ENCODE measurements around the gene OTOL1. TPM values are rescaled to one million over a fixed set of nuclear protein-coding genes. Genes with fewer than 3 reads are reported as not detected.

OTOL1 gene
- total and polyA plus RNA-seq, 2 donors (not counting 3 experiments of a cell fraction or from before 2014, with no cell fraction given) = not detected

DNA sequence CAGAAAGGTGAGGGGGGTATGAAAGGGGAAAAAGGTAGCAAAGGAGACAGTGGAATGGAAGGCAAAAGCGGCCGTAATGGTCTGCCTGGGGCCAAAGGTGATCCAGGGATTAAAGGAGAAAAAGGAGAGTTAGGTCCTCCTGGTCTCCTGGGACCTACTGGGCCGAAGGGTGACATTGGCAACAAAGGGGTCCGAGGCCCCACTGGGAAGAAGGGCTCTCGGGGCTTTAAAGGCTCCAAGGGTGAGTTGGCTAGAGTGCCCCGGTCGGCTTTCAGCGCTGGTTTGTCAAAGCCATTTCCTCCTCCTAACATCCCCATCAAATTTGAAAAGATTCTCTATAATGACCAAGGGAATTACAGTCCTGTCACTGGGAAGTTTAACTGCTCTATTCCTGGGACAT lies 6.7 kb downstream of the OTOL1 start:
- ChIA-PET CTCF (no interaction called here), POLR2A (no interaction called here)
- H3K27ac ChIP-seq (ENCODE audit: insufficient read depth, low read depth, low read length) = no peak overlapping the region
- no TSS peak for BruUV-seq (replicated peaks)
- DNase-seq (ENCODE audit: low read depth, low spot score) = no peak
- no peak overlapping the region for H3K9ac ChIP-seq (replicated peaks; ENCODE audit: extremely low read depth, insufficient read depth, low read length)
- H3K27me3 ChIP-seq (ENCODE audit: control insufficient read depth in 2 of 2, insufficient read depth in 2 of 2, low read length in 2 of 2) = no peaks in the 10 kb centered on the region
- no peak overlapping the region for H3K4me3 ChIP-seq (replicated peaks in 1 of 3; ENCODE audit: insufficient read depth in 1 of 3, low read depth in 1 of 3, low read length in 3 of 3)
- FAIRE-seq = no peak
- H3K4me1 ChIP-seq (ENCODE audit: control insufficient read depth, extremely low read depth, insufficient read depth, low read length) = no peaks in the 10 kb centered on the region
- dilution Hi-C loops (cut with MboI; ENCODE audit: extremely low pct_ligation_motif_present, low sequenced_read_pairs) (no loop called here), intact Hi-C loops (cut with micrococcal nuclease) (no loop called here)
- H3K36me3 ChIP-seq (ENCODE audit: control insufficient read depth in 2 of 2, extremely low read depth in 1 of 2, insufficient read depth in 2 of 2, low read length in 2 of 2) = no peaks in the 10 kb centered on the region
- H3K4me2 ChIP-seq (ENCODE audit: insufficient read depth, low read length) = no peak overlapping the region
- no peaks in the 10 kb centered on the region for H3K9me3 ChIP-seq (replicated peaks; ENCODE audit: control insufficient read depth, insufficient read depth, low read length)
- H3K79me2 ChIP-seq (ENCODE audit: control insufficient read depth, insufficient read depth, low read length) = no peaks in the 10 kb centered on the region
- no peaks in the 10 kb centered on the region for H4K20me1 ChIP-seq (replicated peaks; ENCODE audit: control insufficient read depth, extremely low read depth, insufficient read depth, low read length)
- H3K9me1 ChIP-seq (replicated peaks; ENCODE audit: control insufficient read depth, extremely low read depth, insufficient read depth, low read length) = no peaks in the 10 kb centered on the region
- TF ChIP-seq JUN (IDR thresholded peaks at IDR 0.05; ENCODE audit: borderline replicate concordance, insufficient read depth, insufficient read length, low read depth) = no peak
- TF ChIP-seq POLR2A (IDR thresholded peaks at IDR 0.05; ENCODE audit: low read depth, low read length) = no peak
- TF ChIP-seq MYC (IDR thresholded peaks at IDR 0.05; ENCODE audit: low read depth, low read length) = no peak
- TF ChIP-seq GATA2 (IDR thresholded peaks at IDR 0.05; ENCODE audit: insufficient read depth, insufficient read length, low read depth, low read length) = no peak
- TF ChIP-seq EZH2 (IDR thresholded peaks at IDR 0.05; ENCODE audit: borderline replicate concordance, low read depth, low read length, severe bottlenecking) = no peak
- TF ChIP-seq FOS (IDR thresholded peaks at IDR 0.05; ENCODE audit: borderline replicate concordance, insufficient read depth, low read length) = no peak
- no peak for TF ChIP-seq POLR2AphosphoS5 (IDR thresholded peaks at IDR 0.05; ENCODE audit: insufficient read depth, low read depth, low read length)
- no peak for TF ChIP-seq CTCF (IDR thresholded peaks at IDR 0.05; ENCODE audit: extremely low read depth in 1 of 2, insufficient read depth in 1 of 2, low read depth in 1 of 2, low read length in 2 of 2)
- TF ChIP-seq, protein P1, sequence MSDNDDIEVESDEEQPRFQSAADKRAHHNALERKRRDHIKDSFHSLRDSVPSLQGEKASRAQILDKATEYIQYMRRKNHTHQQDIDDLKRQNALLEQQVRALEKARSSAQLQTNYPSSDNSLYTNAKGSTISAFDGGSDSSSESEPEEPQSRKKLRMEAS (IDR thresholded peaks at IDR 0.05; ENCODE audit: insufficient read depth, insufficient read length) = no peak
- H2AFZ ChIP-seq (ENCODE audit: low read depth, low read length) = no peak overlapping the region

Data from endothelial cell of umbilical vein (primary cell).